DLD1 (cell line): Measurements from ENCODE around the gene RALGAPB.
"Not testable (repeated sequence)": the region's sequence is repeated elsewhere in the genome, so short reads cannot be mapped to it uniquely, and the experiment has no call there.

ENCODE experiments used
- in situ Hi-C: cut with HindIII; loops from 2 replicates; pipeline ENCODE4 v1.10.0; 2017; ENCODE audit warnings: low sequenced_read_pairs

The RALGAPB gene

DNA sequence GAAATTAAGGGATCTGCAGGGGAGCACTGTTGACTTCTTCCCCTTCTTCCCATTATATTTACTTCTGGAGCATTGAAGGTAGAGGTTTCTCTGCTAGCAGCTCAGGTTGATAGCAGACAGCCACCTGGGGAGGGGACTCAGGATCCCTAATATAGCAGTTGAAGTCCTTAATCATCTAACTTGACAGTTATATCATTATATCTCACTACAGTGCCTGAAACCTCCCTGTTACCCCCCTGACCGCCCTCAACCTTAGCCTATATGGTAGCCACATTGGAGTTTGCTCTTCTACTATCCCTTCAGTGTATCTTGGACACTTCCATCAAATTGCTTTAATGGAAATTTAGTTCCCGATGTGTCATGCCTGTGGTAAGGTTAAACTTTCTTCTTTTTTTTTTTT, 7.0 kb downstream of the RALGAPB start:
- in situ Hi-C loops: no loop called here

DNA sequence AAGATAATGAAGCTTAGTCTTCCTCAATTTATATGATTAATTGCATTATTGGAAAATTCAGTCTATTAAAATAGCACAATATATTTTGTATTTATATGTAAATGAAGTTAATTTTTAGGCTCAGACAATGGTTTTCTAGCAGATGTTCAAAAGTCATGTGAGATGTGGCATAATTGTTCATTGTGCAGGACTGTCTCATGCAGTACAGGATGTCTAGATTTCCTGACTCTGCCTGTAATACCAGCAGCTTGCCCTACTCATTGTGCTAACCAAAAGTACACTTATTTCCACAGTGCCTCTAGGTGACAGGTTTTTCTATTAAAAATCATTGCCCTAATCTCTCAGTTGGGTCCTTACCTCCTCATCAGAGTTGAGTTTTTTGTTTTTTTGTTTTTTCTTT, 12.4 kb downstream of the RALGAPB start:
- in situ Hi-C loops: no loop called here

DNA sequence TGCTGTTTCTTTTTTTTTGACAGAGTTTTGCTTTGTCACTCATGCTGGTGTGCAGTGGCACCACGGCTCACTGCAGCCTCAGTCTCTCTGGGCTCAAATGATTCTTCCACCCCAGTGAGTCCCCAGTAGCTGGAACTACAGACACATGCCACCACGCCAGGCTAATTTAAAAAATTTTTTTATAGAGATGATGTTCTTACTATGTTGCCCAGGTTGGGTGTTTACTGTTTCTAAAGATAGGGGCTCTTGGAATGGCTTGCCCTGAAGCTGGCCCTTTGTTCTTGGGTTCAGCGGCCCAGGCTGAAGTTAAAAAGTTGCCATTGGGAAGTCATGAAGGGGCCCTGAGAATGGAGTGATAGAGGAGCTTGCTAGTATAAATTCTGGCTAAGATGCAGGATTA, 16.5 kb downstream of the RALGAPB start:
- in situ Hi-C loops: no loop called here

DNA sequence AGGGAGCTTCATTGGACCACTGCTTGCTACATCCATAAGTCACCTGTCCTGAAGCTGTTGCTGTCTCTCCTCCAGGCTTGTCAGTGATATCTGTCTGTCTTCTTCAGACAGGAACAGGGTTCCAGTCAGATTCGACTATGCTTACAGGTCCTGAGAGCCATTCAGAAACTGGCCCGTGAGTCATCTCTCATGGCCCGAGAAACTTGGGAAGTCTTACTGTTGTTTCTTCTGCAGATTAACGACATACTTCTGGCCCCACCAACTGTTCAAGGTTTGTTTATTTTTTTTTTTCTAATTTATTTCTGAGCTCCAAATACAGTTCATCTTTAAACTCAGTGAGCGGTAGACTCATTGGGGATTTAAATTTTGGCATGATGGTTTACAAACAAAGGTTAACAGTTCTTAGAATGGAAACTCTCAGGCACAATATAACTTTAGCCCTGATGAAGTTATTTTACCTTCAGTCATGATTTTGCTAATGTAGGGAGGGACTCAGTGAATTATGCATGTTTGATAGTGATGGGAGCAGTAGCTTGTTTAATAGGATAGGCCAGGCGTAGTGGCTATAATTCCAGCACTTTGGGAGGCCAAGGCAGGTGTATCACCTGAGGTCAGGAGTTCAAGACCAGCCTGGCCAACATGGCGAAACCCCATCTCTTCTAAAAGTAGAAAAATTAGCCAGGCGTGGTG, 24.7 kb downstream of the RALGAPB start:
- in situ Hi-C loops: no loop called here

DNA sequence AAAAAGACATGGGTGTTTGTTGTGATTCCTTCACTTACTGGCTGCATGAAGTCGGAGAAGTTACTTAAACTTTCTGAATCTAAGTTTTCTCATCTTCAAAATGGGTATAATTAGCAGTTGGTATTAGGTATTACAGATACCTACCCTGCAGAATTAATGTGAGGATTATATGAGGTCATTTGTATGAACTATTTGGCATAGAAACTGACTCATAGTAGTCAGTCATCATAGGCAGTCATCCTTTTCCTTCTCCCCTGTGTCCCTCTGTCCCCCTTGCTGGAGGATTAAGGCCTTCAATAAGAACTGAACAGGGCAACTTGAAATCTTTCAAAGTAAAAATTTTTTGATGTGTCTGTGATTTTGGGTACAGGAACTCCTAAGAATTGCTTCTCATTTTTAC, 26.3 kb downstream of the RALGAPB start:
- in situ Hi-C loops: no loop called here

- in situ Hi-C loops: no loop called here
Observed at GRCh38 chr20:38499366-38499765, 26.7 kb downstream of the RALGAPB start.

DNA sequence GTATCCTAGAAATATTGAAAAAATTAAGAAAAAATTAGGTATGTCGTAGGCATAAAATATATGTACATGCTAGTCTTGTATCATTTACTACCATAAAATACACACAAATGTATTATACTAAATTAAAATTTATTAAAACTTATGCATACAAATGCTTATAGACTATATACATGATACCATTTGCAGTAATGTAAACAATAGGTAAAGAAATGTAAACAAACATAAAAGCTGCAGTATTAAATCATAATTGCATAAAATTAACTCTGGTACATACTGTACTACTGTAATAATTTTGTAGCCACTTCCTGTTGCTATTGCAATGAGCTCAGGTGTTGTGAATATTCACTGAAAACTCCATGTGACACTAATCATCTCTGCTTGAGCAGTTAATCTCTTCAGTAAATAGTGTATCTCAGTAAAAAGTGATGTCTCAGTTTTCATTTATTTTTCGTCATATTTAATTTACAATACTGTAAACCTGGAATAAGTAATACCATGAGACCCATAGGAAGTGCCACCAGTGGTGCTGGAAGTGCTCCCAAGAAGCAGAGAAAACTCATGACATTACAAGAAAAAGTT, 29.3 kb downstream of the RALGAPB start:
- in situ Hi-C loops: no loop called here

- in situ Hi-C loops: no loop called here
Observed at GRCh38 chr20:38504368-38505090, 31.9 kb downstream of the RALGAPB start.

DNA sequence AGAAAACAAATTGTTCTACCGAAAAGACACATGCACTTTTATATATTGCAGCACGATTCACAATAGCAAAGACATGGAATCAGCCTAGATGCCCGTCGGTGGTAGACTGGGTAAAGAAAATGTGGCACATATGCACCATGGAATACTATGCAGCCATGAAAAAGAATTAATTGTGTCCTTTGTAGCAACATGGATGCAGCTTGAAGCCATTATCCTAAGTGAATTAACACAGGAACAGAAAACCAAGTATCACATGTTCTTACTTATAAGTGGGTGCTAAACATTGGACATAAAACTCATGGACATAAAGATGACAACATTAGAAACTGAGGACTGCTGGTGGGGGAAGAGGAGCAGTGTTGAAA, 32.4 kb downstream of the RALGAPB start:
- in situ Hi-C loops: no loop called here

GRCh38 chr20:38511726-38512125, 39.1 kb downstream of the RALGAPB start:
- in situ Hi-C loops: not testable (repeated sequence)

DNA sequence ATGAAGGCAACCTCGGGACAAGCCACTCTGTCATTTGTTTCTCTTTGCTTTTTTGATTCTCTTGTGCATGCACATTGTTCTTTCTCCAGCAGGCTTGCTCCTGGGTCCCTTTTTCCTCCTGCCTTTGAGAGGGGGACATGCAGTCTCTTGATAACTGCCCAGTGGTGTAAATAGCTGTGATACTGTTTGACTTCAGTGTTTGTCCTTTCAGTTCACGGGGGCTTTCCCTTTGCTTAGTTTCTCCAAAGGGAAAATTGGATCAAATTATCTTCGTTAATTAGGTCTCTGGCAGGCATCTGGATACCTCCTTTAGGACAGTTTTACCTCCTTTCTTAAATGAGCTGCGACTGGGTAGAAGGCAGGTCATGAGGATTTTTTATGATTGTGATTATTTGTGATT, 41.5 kb downstream of the RALGAPB start:
- in situ Hi-C loops: no loop called here

DNA sequence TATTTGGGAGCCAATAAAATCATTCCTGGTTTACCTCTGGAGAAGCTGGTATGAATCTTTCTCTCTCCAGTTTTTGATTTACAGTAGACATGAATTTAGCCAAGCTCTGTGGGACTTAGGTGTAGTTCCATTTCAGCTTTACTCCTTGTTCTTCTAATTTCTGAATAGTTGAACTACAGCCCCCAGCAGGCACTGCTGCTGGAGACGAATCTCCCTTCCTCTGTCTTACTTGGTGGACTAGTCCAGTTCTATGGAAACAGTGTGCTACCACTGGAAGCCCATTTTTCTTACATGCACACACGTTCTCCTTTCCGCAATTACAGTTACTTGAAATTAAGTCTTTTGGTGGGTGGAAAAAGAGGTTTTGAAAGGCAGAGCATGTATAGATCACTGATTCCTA, 42.3 kb downstream of the RALGAPB start:
- in situ Hi-C loops: no loop called here

DNA sequence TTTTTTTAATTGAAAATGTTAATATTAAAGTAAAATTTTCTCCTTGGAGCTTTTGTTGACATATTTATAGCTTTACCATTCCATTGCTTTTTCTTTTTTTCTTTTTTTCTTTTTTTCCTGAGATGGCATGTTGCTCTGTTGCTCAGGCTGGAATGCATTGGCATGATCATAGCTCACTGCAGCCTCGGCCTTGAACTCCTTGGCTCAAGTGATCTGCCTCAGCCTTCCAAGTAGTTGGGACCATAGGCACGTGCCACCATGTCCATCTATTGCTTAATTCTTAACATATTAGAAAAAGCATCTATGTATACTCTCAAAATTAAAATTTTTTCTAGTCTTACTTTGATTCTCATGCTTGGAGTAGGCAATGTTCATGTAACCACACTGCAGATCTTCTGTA, 43.0 kb downstream of the RALGAPB start:
- in situ Hi-C loops: no loop called here

- in situ Hi-C loops: no loop called here
Observed at GRCh38 chr20:38519426-38519825, 46.8 kb downstream of the RALGAPB start.

GRCh38 chr20:38520261-38520660, 47.6 kb downstream of the RALGAPB start:
- in situ Hi-C loops: no loop called here

DNA sequence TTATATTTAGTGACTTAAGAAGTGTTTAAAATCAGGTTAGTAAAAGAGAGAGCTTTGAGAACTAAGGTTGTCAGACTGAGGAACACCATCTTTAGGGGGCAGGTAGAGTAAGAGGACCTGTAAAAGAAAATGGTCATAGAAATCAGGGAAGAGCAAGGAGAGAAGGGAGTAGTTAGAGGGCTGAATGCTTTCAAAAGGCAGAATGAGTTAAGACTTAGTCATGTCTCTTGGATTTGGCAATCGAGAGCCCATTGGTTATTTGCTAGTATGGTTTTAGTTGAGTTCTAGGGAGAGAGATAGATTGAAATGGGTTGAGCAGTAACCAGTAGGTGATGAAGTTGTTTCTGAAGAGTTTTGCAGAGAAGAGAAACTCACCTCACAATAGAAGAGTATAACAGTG, 51.1 kb downstream of the RALGAPB start:
- in situ Hi-C loops: no loop called here

DNA sequence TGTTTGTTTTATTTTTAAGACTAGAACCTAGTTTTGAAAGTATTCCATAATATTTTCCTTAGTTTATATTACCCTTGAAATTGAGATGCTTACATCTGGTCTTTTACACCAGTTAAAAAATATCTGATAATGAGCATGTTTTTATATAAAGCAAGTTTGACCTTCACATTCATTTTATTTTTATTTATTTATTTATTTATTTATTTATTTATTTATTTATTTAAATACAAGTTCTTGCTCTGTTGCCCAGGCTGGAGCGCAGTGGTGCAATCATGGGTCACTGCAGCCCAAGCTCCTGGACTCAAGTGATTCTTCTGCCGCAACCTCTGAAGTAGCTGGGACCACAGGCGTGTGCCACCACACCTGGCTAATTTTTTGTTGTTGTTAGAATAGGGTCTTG, 55.5 kb downstream of the RALGAPB start:
- in situ Hi-C loops: no loop called here

DNA sequence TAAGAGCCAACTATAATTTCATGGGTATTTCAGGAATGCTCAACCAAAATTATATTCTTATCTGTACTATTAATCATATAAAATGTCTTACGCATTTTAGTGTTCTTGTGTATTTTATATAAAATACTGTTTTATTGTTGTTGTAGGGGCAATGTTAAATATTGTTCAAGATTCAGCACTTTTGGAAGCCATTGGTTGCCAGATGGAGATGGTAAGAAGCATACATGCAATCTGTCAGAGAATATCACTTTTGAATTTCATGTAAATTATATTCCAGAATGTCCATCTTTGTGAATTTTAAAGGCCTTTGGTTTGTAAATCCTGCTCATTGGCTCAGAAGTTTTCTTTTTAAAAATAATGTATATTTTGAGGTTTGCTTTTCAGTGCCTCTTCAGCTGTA, 58.4 kb downstream of the RALGAPB start:
- in situ Hi-C loops: no loop called here

GRCh38 chr20:38534756-38535155, 62.1 kb downstream of the RALGAPB start:
- in situ Hi-C loops: no loop called here

GRCh38 chr20:38536310-38536709, 63.7 kb downstream of the RALGAPB start:
- in situ Hi-C loops: no loop called here

DNA sequence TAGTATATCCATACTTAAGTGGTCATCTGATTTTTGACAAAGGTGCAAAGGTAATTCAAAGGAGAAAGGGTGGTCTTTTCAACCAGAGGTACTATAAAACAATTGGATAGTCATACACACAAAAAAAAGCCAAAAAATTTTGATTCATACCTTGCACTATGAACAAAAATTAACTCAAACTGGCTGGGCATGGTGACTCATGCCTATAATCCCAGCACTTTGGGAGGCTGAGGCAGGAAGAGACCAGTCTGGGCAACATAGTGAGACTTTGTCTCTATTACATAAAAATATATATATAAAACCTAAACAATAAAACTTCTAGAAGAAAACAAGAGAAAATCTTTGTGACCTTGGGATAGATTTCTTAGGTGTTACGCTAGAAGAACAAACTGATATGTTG, 64.5 kb downstream of the RALGAPB start:
- in situ Hi-C loops: no loop called here

DNA sequence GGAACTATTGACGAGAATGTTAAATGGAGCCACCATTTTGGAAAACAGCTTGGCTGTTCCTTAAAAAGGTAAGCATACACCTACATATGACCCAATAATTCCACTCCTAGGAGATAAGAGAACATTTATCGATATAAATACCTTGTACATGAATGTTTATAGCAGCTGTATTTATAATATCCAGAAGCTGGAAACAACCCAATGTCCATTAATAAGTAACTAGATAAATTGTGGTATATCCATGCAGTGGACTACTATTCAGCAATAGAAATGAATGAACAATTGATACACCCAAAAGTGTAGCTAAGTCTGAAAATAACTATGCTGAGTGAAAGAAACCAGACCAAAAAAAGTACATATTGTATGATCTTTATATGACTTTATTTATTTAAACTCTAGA, 66.1 kb downstream of the RALGAPB start:
- in situ Hi-C loops: no loop called here
